Activated gamma-delta T cell treated with anti-CD3 and anti-CD28 coated beads, Interleukin-2, amount 50 U/mL, for 16 hours (primary cell): ENCODE measurements around the gene TMEM169.

Experiments
- DNase-seq: peaks from one replicate; pipeline ENCODE4 v3.0.0-alpha.2; 2020; ENCODE audit warnings: low read depth

Gene TMEM169

DNA sequence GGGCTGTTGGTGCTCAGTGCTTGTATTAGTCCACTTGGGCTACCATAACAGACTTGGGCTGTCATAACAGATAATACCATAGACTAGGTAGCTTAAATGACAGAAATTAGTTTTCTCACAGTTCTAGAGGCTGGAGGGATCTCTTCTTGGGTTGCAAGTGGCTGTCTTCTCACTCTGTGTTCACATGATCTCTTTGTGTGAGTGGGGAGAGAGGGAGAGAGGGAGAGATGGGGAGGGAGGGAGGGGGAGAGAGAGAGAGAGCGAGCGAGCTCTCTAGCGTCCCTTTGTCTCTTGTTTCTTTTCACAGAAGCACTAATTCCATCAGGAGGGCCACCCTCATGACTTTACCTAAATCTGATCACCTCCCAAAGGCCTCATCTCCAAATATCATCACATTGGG is 23.0 kb downstream of the TMEM169 start:
- no peak for DNase-seq

DNA sequence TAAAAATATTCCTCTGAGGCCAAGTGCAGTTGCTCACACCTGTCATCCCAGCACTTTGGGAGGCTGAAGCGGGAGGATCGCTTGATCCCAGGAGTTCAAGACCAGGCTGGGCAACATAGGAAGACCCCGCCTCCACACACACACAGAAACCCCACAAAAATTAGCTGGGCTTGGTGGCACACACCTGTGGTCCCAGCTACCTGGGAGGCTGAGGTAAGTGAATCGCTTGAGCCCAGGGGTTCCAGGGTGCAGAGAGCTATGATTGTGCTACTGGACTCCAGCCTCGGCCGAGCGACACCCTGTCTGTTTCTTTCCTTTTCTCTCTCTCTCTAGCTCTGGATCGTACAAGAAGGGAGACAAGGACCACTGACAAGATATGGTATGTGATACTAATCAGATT is 25.6 kb downstream of the TMEM169 start:
- DNase-seq, result no peak

DNA sequence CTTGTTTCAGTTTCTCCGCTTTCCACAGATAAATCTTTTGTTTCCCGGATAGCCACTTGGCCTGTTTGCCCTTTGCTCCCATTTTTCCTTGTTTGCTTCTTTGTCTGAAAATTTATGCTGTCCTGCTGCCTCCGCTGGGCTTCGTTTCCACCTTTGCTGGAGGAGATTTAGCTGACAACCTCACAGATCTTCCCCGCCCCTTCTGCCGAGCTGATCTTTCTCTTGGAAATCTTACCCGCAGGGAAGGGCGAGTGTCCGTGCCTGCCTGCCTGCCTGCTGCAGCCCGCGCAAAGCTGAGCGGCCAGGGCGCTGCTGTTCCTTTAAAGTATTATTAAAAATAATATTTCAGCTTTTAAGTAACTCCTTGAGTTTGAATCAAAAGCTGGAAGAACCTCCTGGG is 26.0 kb downstream of the TMEM169 start:
- DNase-seq, result no peak

DNA sequence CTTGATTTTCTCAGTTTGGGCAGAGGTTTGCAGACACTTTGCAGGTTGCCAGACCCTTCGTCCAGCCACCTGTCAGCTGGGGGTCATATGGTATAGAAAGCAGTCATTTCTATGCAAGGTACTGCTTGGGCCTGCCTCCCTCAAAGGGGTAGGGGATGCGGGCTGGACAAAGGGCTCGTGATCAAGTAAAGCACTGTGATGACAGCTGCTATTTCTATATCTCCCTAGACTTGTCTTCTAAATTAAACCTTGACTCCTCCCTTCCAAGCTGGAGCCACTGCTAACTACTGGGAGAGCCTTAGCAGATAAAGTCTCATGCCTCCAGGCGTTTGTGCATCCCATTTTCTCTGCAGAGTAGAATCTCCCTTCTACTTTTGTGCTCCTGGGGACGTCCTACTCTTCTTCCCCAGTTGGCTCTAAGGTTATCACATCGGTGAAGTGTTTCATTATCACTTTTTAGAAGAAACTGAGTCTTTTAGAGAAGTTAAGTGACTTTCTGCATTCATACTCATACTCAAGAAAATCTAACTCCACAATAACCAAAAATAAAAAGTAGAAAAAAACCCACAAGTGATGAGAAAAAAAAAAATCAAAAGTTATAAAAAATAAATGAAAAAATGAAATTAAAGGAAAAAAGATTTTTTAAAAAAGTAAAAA is 26.7 kb downstream of the TMEM169 start:
- DNase-seq, result no peak

DNA sequence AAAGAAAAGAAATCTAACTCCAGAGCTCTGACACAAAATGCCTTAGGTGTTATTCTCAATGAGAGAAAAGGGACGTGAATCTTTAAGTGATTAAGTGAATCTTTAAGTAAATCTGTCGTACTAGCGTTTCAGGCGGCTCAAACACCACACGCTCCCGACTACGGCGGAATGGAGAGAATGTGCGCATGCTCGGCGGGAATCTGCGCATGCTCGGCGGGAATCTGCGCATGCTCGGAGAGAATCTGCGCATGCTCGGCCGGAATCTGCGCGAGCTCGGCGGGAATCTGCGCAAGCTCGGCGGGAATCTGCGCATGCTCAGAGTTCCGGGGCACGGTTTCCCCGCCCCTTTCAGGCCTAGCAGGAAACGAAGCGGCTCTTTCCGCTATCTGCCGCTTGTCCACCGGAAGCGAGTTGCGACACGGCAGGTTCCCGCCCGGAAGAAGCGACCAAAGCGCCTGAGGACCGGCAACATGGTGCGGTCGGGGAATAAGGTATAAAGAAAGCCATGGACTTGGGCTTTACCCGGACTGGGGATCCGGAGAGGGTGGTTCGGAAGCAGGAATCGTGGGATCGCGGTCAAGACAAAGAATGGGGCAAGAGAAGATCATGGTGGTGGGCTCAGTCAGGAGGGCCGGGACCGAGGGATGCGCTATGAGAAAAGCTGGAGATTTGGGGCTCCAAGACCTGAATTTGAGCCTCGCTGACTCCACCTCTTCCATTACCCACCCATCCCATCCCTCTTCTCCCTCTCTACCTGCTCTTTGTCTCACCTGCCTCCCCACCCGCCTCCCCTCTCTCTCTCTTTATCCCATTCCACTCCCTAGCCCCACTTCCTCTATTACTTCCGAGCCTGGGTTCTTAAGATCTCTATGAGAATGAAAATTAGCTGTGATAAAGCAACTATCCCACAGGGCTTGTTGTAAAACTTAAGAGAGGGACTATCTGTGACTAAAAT is 27.5 kb downstream of the TMEM169 start, which contains the start of gene XRCC5:
XRCC5 (plus strand) TSS at position 382 of the 955 bp plus-strand sequence; CDS start at position 471, 89 bp downstream.
- peak; percentile 96 for DNase-seq

DNA sequence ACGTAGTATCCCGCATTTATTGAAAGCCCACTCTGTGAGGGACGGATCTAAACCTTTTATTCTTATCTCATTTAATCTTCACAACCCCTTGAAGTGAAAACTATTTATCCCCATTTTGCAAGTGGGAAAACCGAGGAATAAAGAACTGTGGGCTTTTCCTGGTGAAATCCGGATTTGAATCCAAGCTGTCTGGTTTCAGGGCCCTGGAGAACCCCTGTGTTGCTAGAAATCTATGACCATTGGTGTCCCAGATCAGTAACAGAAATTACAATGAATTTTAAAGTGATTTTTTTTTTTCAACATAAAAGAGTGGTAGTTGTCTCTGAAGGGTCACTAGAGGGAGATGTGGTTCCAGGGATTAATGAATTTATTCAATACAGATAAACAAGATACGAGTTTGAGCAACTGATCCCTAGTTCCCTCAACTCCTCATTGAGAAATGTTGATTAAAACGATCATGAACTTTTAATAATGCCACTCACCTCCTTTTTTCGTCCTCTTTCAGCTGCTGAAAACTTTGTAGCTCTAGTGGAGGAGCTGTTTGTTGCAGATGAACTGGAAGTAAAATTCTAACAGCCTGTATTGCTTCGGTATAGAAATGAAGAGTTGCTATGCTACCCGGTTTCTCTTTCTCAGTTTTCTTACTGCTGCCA is 28.4 kb downstream of the TMEM169 start:
- no peak for DNase-seq

DNA sequence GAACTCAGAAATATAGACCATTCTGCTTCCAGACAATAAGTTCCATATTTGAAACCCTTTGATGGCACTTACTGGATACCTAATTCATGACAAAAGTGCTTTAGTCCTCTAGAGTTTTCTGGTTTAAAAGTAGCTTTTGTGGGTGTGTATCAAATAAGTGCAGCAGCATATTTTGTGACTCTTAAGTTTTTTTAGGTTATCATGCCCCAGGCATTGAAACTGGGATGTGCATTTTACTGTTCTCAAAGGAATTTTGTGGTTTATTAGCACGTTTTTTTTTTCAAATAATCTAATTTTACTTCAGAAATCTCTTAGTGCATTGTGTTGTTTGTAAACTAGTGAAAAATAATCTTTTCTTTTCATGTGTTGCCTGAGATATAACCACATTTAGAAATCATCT is 28.9 kb downstream of the TMEM169 start:
- no peak for DNase-seq

DNA sequence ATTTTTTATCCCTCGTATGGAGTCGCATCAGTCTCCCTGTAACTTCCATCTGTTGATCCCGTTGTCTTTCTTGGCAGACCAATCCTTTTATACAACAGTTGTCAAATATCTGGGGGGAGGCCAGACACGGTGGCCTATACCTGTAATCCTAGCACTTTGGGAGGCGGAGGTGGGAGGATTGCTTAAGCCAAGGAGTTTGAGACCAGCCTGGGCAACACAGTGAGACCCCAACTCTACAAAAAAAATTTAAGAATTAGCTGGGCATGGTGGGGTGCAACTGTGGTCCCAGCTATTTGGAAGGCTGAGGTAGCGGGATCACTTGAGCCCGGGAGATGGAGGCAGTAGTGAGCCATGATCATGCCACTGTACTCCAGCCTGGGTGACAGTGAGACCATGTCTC is 29.4 kb downstream of the TMEM169 start:
- no peak for DNase-seq

DNA sequence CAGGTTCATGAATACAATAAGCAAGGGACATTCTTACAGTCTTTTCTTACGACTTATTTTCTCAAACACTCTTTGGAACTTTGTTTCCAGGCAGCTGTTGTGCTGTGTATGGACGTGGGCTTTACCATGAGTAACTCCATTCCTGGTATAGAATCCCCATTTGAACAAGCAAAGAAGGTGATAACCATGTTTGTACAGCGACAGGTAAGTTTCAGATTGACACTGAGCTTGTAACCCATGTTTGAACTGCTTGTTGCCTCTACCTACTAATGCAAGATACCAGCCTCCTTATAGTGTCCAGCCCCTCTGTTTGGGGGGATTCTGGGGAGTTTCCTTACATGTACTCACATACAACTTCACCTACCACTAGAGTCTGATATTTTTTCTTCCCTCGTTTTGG is 31.2 kb downstream of the TMEM169 start:
- no peak for DNase-seq

DNA sequence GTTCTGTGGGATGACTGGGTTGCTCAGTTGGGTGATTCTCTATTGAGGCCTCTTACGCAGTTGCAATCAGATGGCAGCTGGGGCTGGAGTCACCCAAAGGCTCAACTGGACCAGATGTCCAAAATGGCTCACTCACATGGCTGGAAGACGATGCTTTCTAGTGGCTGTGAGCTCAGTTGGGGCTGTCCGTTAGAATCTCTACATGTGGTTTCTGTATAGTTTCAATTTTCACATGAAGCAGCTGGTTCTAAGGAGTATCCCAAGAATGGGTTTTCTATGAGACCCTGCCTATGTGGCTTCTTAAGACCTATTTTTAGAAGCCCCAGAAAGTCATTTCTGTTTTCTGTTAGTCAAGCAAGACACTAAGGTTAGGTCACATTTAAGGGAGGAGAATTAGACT is 31.9 kb downstream of the TMEM169 start:
- DNase-seq, result no peak

DNA sequence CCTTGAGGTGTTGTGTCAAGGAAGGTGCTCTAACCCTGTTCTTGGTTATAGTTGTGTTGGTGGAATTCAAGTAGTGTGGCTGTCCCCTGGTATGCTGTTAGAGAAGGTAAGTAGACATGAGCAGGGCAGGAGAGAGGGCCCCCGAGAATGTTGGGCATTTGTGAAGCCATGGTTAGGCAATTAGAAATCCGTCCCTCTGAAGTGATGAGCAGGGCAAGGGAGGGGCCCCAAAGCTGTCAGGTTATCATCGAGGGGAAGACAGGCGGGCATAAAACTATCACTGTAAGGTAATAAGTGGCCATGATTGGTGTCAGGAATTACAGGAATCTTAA is 32.6 kb downstream of the TMEM169 start:
- no peak for DNase-seq

DNA sequence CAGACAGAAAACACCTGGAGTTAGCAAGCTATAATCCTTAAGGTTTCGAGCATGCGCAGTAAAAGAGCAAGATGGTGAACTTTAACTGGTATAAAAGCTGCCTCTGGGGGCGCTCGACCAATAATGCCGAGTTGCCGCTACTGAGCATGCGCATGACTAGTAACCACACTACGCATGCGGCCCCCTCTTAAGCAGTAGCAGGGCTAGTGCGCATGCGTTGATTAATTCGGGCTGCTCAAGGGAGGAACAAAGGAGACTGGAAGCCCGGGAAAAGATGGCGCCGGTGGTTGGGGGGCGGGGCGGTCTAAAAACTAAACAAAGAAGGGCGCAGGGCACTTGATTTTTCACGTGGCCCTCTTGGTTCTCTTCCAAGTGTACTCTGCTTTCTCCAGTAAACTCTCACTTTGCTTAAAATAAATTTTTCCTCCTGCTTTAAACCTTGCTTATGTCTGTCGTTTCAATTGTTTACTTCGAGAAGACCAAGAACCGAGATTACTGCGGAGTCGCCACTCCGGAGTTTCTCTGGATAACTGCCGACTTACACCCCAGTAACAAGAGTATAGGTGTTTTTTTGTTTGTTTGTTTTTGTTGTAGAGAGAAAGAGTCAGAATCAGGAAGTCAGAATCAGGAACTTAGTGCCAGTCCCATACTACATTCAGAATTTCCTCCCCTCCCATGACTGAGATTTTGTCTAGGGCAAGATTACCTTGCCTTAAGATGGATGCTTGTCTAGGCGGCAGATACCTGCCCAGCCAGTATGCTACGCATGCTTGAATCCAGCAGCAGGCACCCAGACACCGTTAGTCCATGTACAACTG is 33.2 kb downstream of the TMEM169 start:
- DNase-seq, result peak; percentile 94

DNA sequence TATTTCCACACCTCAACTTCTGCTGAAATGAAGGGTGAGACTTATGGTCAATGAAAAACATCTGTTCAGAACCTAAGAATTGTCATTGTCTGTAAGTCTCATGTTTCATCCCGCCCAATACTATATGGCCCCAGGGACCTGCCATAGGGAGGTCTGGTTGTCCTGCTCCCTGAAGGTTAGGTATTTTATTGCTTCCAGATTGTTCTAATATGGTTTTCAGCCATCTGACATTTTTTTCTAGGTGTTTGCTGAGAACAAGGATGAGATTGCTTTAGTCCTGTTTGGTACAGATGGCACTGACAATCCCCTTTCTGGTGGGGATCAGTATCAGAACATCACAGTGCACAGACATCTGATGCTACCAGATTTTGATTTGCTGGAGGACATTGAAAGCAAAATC is 34.7 kb downstream of the TMEM169 start:
- DNase-seq, result no peak

DNA sequence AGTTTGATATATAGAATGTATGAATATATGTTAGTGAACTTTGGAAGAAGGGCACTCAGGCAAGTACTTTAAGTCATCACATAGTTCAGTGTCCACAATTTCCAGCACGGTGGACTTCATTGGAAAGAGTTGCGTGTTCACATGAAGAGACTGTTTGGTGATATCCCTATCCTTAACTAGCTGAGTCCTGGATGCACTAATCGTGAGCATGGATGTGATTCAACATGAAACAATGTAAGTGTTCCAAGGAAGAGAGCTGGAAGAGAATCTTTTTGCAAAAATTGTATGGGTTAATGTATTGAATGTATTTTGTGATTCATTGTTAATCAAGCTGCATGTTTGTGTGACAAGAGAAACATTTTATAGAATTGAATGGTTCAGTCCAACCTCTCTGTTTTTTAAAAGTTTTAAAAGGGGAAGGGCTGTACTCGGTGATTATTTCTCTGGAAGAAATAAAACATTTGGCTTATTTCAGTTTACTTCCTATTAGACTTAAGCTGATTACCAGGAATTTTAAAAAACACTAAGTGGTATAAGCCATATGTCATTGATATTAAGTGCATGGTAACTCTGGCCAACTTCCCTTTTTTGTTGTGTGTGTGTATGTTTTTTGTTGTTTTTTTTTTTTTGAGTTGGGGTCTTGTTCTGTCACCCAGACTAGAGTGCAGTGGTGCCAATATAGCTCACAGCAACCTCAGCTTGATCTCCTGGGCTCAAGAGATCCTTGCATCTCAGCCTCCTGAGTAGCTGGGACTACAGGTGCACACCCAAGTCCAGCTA is 36.0 kb downstream of the TMEM169 start:
- no peak for DNase-seq

DNA sequence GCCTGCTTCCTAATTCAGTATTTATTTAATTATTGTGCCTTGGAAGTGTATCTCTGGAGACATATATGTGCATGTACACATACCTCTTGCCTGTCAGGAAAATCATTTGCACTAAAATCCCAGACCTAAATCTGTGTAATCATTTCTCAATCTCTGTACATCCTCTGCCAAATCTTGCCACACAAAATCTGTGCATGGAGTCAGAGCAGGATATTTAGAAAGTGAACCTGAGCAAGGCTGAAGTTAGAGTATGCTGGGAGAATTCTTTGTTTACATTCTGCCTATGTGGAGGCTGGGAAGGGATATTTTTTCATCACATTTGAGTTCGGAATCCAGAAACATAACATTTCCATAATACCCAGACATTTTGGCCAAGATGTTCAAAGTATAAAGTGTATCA is 36.8 kb downstream of the TMEM169 start:
- no peak for DNase-seq

DNA sequence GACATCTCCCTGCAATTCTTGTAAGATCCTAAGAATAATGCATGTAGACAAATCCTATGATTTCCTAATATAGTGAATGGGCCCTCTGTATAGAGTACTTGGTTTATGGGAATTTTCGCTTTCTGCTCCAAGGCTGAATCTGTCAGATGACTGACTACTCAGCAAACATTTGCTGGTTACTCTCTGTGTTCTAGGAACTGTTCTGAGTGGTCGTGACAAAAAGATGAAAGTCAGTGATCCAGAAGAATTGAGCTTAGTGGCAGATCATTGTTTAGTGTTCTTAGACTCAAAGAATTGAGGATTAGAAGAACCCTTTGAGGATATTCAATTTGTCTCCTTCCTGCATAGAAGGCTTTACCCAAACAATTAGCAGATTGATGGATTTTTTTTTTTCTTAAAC is 37.4 kb downstream of the TMEM169 start:
- DNase-seq, result no peak

DNA sequence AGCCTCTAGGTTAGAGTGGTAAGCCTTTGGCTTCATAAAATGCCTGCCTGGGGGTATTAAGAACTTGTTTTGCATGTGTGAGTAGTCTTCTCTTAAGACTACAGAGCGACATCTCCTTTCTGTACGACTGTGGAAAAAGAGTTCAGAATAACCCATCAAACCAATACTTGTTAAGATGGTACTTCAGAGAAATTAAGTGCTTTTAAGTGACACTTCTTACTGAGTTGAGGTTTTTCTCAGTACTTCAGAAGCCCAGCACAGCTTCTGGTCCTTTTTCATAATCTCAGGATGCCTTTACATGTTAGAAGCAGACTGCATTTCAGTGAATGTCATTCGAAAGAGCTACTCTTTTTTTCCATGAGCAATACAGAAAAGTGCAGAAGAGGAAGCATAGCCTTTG is 38.3 kb downstream of the TMEM169 start:
- DNase-seq, result no peak

DNA sequence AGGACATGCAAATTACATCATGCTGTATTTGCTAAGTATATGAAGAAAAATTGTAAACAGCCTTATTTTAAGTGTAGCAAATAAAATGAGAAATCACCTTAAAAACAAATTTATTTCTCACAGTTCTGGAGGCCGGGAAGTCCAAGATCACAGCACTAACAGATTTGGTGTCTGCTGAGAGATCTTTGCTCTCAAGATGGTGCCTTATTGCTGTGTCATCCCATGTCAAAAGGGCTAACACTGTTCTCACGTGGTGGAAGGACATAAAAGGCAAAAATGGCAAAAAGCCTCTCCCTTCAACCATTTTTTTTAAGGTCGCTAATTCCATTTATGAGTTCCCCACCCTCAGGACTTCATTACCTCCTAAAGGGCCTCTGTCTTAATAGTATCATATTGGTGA is 39.5 kb downstream of the TMEM169 start:
- no peak for DNase-seq

DNA sequence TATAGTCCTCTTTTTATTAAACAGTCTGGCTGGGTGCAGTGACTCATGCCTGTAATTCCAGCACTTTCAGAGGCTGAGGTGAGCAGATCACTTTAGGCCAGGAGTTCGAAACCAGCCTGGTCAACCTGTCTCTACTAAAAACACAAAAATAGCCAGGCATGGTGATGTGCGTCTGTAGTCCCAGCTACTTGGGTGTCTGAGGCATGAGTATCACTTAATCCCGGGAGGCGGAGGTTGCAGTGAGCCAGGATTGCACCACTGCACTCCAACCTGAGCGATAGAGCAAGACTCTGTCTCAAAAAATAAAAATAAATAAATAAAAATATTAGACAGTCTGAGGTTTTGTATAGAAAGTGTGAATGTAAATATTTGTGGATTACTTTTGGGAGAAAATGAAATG is 45.2 kb downstream of the TMEM169 start:
- DNase-seq, result no peak

DNA sequence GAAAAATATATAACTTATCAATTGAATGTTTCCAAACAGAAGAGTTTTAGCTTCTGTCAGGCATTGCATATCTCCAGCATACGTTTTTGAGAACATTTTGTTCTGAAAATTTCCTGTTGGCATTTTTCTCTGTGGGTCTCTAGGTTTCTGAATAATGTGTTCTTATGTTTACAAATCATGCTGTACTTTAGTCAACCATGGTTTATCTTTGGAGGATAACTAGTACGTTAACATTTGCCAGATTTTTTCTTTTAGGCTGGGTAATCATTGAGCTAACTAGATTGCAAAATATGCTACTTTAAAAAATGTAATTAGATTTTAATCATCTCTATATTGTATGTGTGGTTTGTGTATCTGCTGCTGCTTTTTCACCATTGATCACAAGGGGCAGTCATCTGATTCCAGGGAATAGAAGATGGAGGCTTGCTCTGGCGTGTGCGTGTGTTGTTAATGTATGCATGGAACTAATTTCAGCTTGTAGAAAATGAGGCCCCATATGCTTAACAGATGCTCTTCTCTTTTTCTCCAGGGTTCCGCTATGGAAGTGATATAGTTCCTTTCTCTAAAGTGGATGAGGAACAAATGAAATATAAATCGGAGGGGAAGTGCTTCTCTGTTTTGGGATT is 48.7 kb downstream of the TMEM169 start:
- no peak for DNase-seq
